Endothelial cell of umbilical vein (primary cell): ENCODE data around the gene RRP8. TPM values are rescaled to one million over a fixed set of nuclear protein-coding genes. Genes with fewer than 3 reads are reported as not detected.

Experiments
- BruUV-seq: library from RNA; stranded (reverse); fragments of 400-500 nt; replicated peaks from 2 replicates; lab custom pipeline; 2021; lab: Mats Ljungman, UMichigan
- CTCF ChIA-PET: fragments of 300-600, 350-600 bp; sonication (Branson Sonifier 250); formaldehyde crosslinking; loops from one replicate; lab custom pipeline; 2021; ENCODE audit warnings: antibody characterized with exemption, inconsistent platforms; lab: Charles Lee
- POLR2A ChIA-PET: fragments of 300-600, 350-600 bp; sonication (Branson Sonifier 250); formaldehyde crosslinking; loops from one replicate; lab custom pipeline; 2021; ENCODE audit warnings: antibody characterized with exemption, inconsistent platforms; lab: Charles Lee
- DNase-seq: peaks from one replicate; pipeline ENCODE4 v3.0.0-alpha.2; 2011; ENCODE audit warnings: low read depth, low spot score
- FAIRE-seq: peaks from 2 replicates; lab custom pipeline; 2011; peaks lifted over from hg19 to GRCh38; lab: Jason Lieb, UNC
- H2AFZ ChIP-seq: 2 replicates; pipeline ENCODE4 v1.6.0; 2012; ENCODE audit warnings: low read depth, low read length, control low read depth, inconsistent platforms
- H3K27ac ChIP-seq: 2 replicates; pipeline ENCODE4 v1.5.1; 2011; ENCODE audit warnings: low read depth, mild to moderate bottlenecking, control low read depth, low read length, moderate library complexity; ENCODE audit not compliant: insufficient read depth
- H3K27me3 ChIP-seq, 2 experiments: 2 replicates each; pipeline versions ENCODE4 v1.6.0 to v1.6.1; 2011; ENCODE audit warnings: low read length in 2 of 2, mixed read lengths in 1 of 2; ENCODE audit not compliant: control insufficient read depth in 2 of 2, insufficient read depth in 2 of 2
- H3K36me3 ChIP-seq, 2 experiments: 2 replicates in 1 of 2; 3 replicates in 1 of 2; pipeline ENCODE4 v1.5.1; 2011; ENCODE audit warnings: low read length in 2 of 2, mild to moderate bottlenecking in 1 of 2, moderate library complexity in 1 of 2; ENCODE audit not compliant: control insufficient read depth in 2 of 2, insufficient read depth in 2 of 2; ENCODE audit errors: extremely low read depth in 1 of 2
- H3K4me1 ChIP-seq: 3 replicates; pipeline ENCODE4 v1.5.1; 2011; ENCODE audit warnings: mild to moderate bottlenecking, low read length; ENCODE audit not compliant: control insufficient read depth, insufficient read depth; ENCODE audit errors: extremely low read depth
- H3K4me2 ChIP-seq: 2 replicates; pipeline ENCODE4 v1.6.1; 2011; ENCODE audit warnings: low read length, control low read depth, mixed read lengths; ENCODE audit not compliant: insufficient read depth
- H3K4me3 ChIP-seq, 3 experiments: fragments of 200-600 bp in 1 of 3; sonication (generic), shearing (Covaris generic) in 1 of 3; replicated peaks in 1 of 3; 2 replicates each; pipeline ENCODE4 v1.5.1; 2011 to 2016; ENCODE audit warnings: control low read depth in 3 of 3, low read length in 3 of 3, mild to moderate bottlenecking in 2 of 3, inconsistent platforms in 1 of 3, low read depth in 1 of 3, moderate library complexity in 1 of 3; ENCODE audit not compliant: insufficient read depth in 1 of 3
- H3K79me2 ChIP-seq: 2 replicates; pipeline ENCODE4 v1.6.0; 2012; ENCODE audit warnings: low read length, inconsistent platforms; ENCODE audit not compliant: control insufficient read depth, insufficient read depth
- H3K9ac ChIP-seq: replicated peaks from 2 replicates; pipeline ENCODE3; 2011; ENCODE audit warnings: low read length, control low read depth; ENCODE audit not compliant: insufficient read depth; ENCODE audit errors: extremely low read depth
- H3K9me1 ChIP-seq: replicated peaks from 3 replicates; pipeline ENCODE4 v1.6.0; 2011; ENCODE audit warnings: mild to moderate bottlenecking, low read length; ENCODE audit not compliant: control insufficient read depth, insufficient read depth; ENCODE audit errors: extremely low read depth
- H3K9me3 ChIP-seq: replicated peaks from 2 replicates; pipeline ENCODE4 v1.5.1; 2012; ENCODE audit warnings: low read length, inconsistent platforms; ENCODE audit not compliant: control insufficient read depth, insufficient read depth
- H4K20me1 ChIP-seq: replicated peaks from 2 replicates; pipeline ENCODE3; 2011; ENCODE audit warnings: mild to moderate bottlenecking, low read length; ENCODE audit not compliant: control insufficient read depth, insufficient read depth; ENCODE audit errors: extremely low read depth
- CTCF ChIP-seq, 2 donors: IDR thresholded peaks; 1 replicate in 1 of 2; 2 replicates in 1 of 2; pipeline ENCODE4 v1.5.1; 2011; ENCODE audit warnings: low read length in 2 of 2, mild to moderate bottlenecking in 2 of 2, moderate library complexity in 2 of 2, control low read depth in 1 of 2, inconsistent platforms in 1 of 2, low read depth in 1 of 2; ENCODE audit not compliant: insufficient read depth in 1 of 2; ENCODE audit errors: extremely low read depth in 1 of 2
- EZH2 ChIP-seq: IDR thresholded peaks from 2 replicates; pipeline ENCODE4 v1.6.1; 2012; ENCODE audit warnings: borderline replicate concordance, low read depth, mild to moderate bottlenecking, moderate library complexity, low read length, inconsistent platforms; ENCODE audit not compliant: severe bottlenecking
- FOS ChIP-seq: IDR thresholded peaks from 2 replicates; pipeline ENCODE4 v1.6.1; 2011; ENCODE audit warnings: mild to moderate bottlenecking, low read length, moderate library complexity, borderline replicate concordance; ENCODE audit not compliant: insufficient read depth
- GATA2 ChIP-seq: IDR thresholded peaks from 2 replicates; pipeline ENCODE4 v1.7.0; 2011; ENCODE audit warnings: low read depth, mild to moderate bottlenecking, moderate library complexity, mixed read lengths, low read length; ENCODE audit not compliant: insufficient read length, insufficient read depth
- JUN ChIP-seq: IDR thresholded peaks from 2 replicates; pipeline ENCODE4 v1.6.1; 2011; ENCODE audit warnings: borderline replicate concordance, low read depth; ENCODE audit not compliant: insufficient read length, insufficient read depth
- MAX ChIP-seq: IDR thresholded peaks from 2 replicates; pipeline ENCODE4 v1.6.1; 2011; ENCODE audit not compliant: insufficient read depth, insufficient read length
- MYC ChIP-seq: IDR thresholded peaks from one replicate; pipeline ENCODE4 v1.6.1; 2011; ENCODE audit warnings: mild to moderate bottlenecking, low read depth, low read length
- POLR2A ChIP-seq: IDR thresholded peaks from 2 replicates; pipeline ENCODE4 v1.6.1; 2012; ENCODE audit warnings: low read depth, mild to moderate bottlenecking, control low read depth, low read length
- POLR2AphosphoS5 ChIP-seq: IDR thresholded peaks from 2 replicates; pipeline ENCODE4 v1.6.1; 2012; ENCODE audit warnings: low read depth, mild to moderate bottlenecking, control low read depth, low read length, moderate library complexity; ENCODE audit not compliant: insufficient read depth
- dilution Hi-C: fragments of 300-500 bp; cut with MboI; formaldehyde crosslinking; loops from one replicate; pipeline ENCODE4 v1.15.0; 2019; ENCODE audit warnings: low sequenced_read_pairs; ENCODE audit not compliant: extremely low pct_ligation_motif_present
- intact Hi-C: fragments of 100-400 bp; cut with micrococcal nuclease; formaldehyde crosslinking; loops from one replicate; pipeline ENCODE4 v1.10.0; 2022
- polyA plus RNA-seq, 4 experiments: library from polyadenylated mRNA; depleted of rRNA in 3 of 4; stranded (reverse) in 3 of 4; unstranded in 1 of 4; fragments of >200 nt; gene quantifications; 2 replicates each; pipeline versions ENCODE4 v1.2.1 to v1.2.3, GENCODE V29; 2011 to 2012; ENCODE audit warnings: missing spikeins in 1 of 4
- total RNA-seq: library from RNA; stranded (reverse); gene quantifications from 2 replicates; pipeline ENCODE4 v1.2.3, GENCODE V29; 2021

Gene RRP8
- total and polyA plus RNA-seq, 2 donors (not counting 3 experiments of a cell fraction or from before 2014, with no cell fraction given), result 6.4 to 19.4 TPM

- FAIRE-seq (no peak), DNase-seq (no peak)
- POLR2A ChIA-PET, result no interaction called here
Observed at GRCh38 chr11:6554828-6555706, 48.3 kb downstream of the RRP8 start.

More at GRCh38 chr11:6554828-6555706, 48.3 kb downstream of the RRP8 start:
- Histone ChIP-seq H2AFZ (no peak overlapping the region), H4K20me1 (no peaks in the 10 kb centered on the region), H3K4me3 (no peak overlapping the region), H3K27me3 (no peaks in the 10 kb centered on the region), H3K4me1 (no peaks in the 10 kb centered on the region), H3K9me3 (no peaks in the 10 kb centered on the region), H3K27ac (no peak overlapping the region), H3K79me2 (no peaks in the 10 kb centered on the region), H3K36me3 (no peaks in the 10 kb centered on the region), H3K9me1 (no peaks in the 10 kb centered on the region), H3K4me2 (no peak overlapping the region), H3K9ac (no peak overlapping the region)
- CTCF ChIA-PET, result interaction anchor here (0.9 to 1.8 kb wide), 3 partner anchors 9 to 30 kb away, joined by 3 to 12 read pairs (median 4); no protein-coding TSS in a partner anchor
- dilution Hi-C loops (no loop called here), intact Hi-C loops (no loop called here)
- TF ChIP-seq GATA2 (no peak), FOS (no peak), MAX (no peak), EZH2 (no peak), POLR2AphosphoS5 (no peak), POLR2A (no peak), CTCF (IDR thresholded peaks at IDR 0.05; ENCODE audit: extremely low read depth in 1 of 2, insufficient read depth in 1 of 2, low read depth in 1 of 2, low read length in 2 of 2) (no peak), JUN (no peak), MYC (no peak)
- BruUV-seq, result no TSS peak
